ENCODE measurements around the gene DNAH6.

- TF ChIP-seq, protein P1, sequence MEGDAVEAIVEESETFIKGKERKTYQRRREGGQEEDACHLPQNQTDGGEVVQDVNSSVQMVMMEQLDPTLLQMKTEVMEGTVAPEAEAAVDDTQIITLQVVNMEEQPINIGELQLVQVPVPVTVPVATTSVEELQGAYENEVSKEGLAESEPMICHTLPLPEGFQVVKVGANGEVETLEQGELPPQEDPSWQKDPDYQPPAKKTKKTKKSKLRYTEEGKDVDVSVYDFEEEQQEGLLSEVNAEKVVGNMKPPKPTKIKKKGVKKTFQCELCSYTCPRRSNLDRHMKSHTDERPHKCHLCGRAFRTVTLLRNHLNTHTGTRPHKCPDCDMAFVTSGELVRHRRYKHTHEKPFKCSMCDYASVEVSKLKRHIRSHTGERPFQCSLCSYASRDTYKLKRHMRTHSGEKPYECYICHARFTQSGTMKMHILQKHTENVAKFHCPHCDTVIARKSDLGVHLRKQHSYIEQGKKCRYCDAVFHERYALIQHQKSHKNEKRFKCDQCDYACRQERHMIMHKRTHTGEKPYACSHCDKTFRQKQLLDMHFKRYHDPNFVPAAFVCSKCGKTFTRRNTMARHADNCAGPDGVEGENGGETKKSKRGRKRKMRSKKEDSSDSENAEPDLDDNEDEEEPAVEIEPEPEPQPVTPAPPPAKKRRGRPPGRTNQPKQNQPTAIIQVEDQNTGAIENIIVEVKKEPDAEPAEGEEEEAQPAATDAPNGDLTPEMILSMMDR (IDR thresholded peaks at IDR 0.05), result no peak
- TF ChIP-seq POLR2A (IDR thresholded peaks at IDR 0.05), result no peak
Observed at GRCh38 chr2:84725717-84726116, 209.4 kb downstream of the DNAH6 start.
